Central memory CD4-positive, alpha-beta T cell (primary cell): ENCODE results near the gene PSAT1.

Experiments
- DNase-seq: peaks from one replicate; pipeline ENCODE4 v3.0.0; 2022

PSAT1 gene

GRCh38 chr9:78319197-78320029, 22.5 kb downstream of the PSAT1 start:
- DNase-seq, result no peak

- DNase-seq, result no peak
These were observed 23.2 kb downstream of the PSAT1 start for GRCh38 chr9:78320030-78320693.

GRCh38 chr9:78320875-78321496, 24.1 kb downstream of the PSAT1 start:
- no peak for DNase-seq

GRCh38 chr9:78321505-78321904, 24.6 kb downstream of the PSAT1 start:
- no peak for DNase-seq

- DNase-seq, result no peak
These were observed 27.2 kb downstream of the PSAT1 start for GRCh38 chr9:78324068-78324650.

- no peak for DNase-seq
These were observed 27.8 kb downstream of the PSAT1 start for GRCh38 chr9:78324682-78325081.

- no peak for DNase-seq
These were observed 28.4 kb downstream of the PSAT1 start for GRCh38 chr9:78325343-78325742.

GRCh38 chr9:78325846-78326360, 29.0 kb downstream of the PSAT1 start:
- no peak for DNase-seq

GRCh38 chr9:78326564-78326963, 29.6 kb downstream of the PSAT1 start:
- no peak for DNase-seq

- no peak for DNase-seq
These were observed 35.5 kb downstream of the PSAT1 start for GRCh38 chr9:78332381-78332780.

GRCh38 chr9:78348848-78349247, 51.9 kb downstream of the PSAT1 start:
- no peak for DNase-seq

- peak; percentile 24 for DNase-seq
These were observed 54.9 kb downstream of the PSAT1 start for GRCh38 chr9:78351816-78352215.

- DNase-seq, result no peak
These were observed 57.5 kb downstream of the PSAT1 start for GRCh38 chr9:78354324-78354973.

GRCh38 chr9:78354989-78355388, 58.1 kb downstream of the PSAT1 start:
- no peak for DNase-seq

GRCh38 chr9:78356634-78357033, 59.7 kb downstream of the PSAT1 start:
- no peak for DNase-seq

- DNase-seq, result no peak
These were observed 60.4 kb downstream of the PSAT1 start for GRCh38 chr9:78357165-78357873.

- DNase-seq, result no peak
These were observed 61.6 kb downstream of the PSAT1 start for GRCh38 chr9:78358329-78359051.

GRCh38 chr9:78363221-78363620, 66.3 kb downstream of the PSAT1 start:
- DNase-seq, result no peak

GRCh38 chr9:78365748-78366697, 69.1 kb downstream of the PSAT1 start:
- no peak for DNase-seq

- no peak for DNase-seq
These were observed 69.9 kb downstream of the PSAT1 start for GRCh38 chr9:78366827-78367226.
